Fibroblast of lung (primary cell): ENCODE results near the gene STARD13. TPM values are rescaled to one million over a fixed set of nuclear protein-coding genes. Genes with fewer than 3 reads are reported as not detected.

Experiments used
- DNase-seq, 2 donors: peaks; one replicate each; pipeline versions ENCODE4 v3.0.0 to v3.0.0-alpha.2; 2010; ENCODE audit warnings: low read depth in 2 of 2
- H2AFZ ChIP-seq: 2 replicates; pipeline ENCODE4 v1.5.1; 2012; ENCODE audit warnings: low read length, control low read depth, inconsistent platforms
- H3K27ac ChIP-seq: 2 replicates; pipeline ENCODE4 v1.5.1; 2011; ENCODE audit warnings: low read length, control low read depth; ENCODE audit not compliant: insufficient read depth
- H3K27me3 ChIP-seq: 2 replicates; pipeline ENCODE4 v1.5.1; 2011; ENCODE audit warnings: mild to moderate bottlenecking, low read length; ENCODE audit not compliant: control insufficient read depth, insufficient read depth
- H3K36me3 ChIP-seq: 2 replicates; pipeline ENCODE4 v1.5.1; 2011; ENCODE audit warnings: low read length; ENCODE audit not compliant: control insufficient read depth, insufficient read depth
- H3K4me1 ChIP-seq: 2 replicates; pipeline ENCODE4 v1.5.1; 2011; ENCODE audit warnings: low read length; ENCODE audit not compliant: control insufficient read depth, insufficient read depth; ENCODE audit errors: extremely low read depth
- H3K4me2 ChIP-seq: 2 replicates; pipeline ENCODE4 v1.5.1; 2011; ENCODE audit warnings: low read length, control low read depth; ENCODE audit not compliant: insufficient read depth; ENCODE audit errors: extremely low read depth
- H3K4me3 ChIP-seq, 4 experiments: fragments of 200-600 bp in 1 of 4; sonication (generic) in 1 of 4; replicated peaks in 1 of 4; 2 replicates each; pipeline ENCODE4 v1.5.1; 2011 to 2016; ENCODE audit warnings: low read length in 4 of 4, low read depth in 3 of 4, mild to moderate bottlenecking in 3 of 4, control low read depth in 2 of 4, inconsistent platforms in 1 of 4, mixed read lengths in 1 of 4; ENCODE audit not compliant: insufficient read depth in 1 of 4; ENCODE audit errors: control extremely low read depth in 1 of 4
- H3K79me2 ChIP-seq: 2 replicates; pipeline ENCODE4 v1.5.1; 2012; ENCODE audit warnings: mild to moderate bottlenecking, low read length, inconsistent platforms; ENCODE audit not compliant: control insufficient read depth, insufficient read depth
- H3K9ac ChIP-seq: 2 replicates; pipeline ENCODE4 v1.5.1; 2011; ENCODE audit warnings: mild to moderate bottlenecking, low read length, control low read depth; ENCODE audit not compliant: insufficient read depth
- H3K9me3 ChIP-seq: 2 replicates; pipeline ENCODE4 v1.5.1; 2012; ENCODE audit warnings: low read depth, low read length; ENCODE audit not compliant: control insufficient read depth, insufficient read depth
- H4K20me1 ChIP-seq: 2 replicates; pipeline ENCODE4 v1.5.1; 2011; ENCODE audit warnings: low read length; ENCODE audit not compliant: control insufficient read depth, insufficient read depth; ENCODE audit errors: extremely low read depth
- EZH2 ChIP-seq: IDR thresholded peaks from 2 replicates; pipeline ENCODE4 v1.5.1; 2012; ENCODE audit warnings: low read length, control low read depth, mild to moderate bottlenecking; ENCODE audit errors: missing control alignments
- polyA plus RNA-seq, 2 donors: library from polyadenylated mRNA; depleted of rRNA in 1 of 2; stranded (reverse) in 1 of 2; unstranded in 1 of 2; fragments of >200 nt; gene quantifications; 2 replicates each; pipeline ENCODE4 v1.2.1, GENCODE V29; 2011 to 2012; ENCODE audit warnings: missing spikeins in 1 of 2
- total RNA-seq: library from RNA; depleted of rRNA; stranded (reverse); fragments of >200 nt; gene quantifications from 2 replicates; pipeline ENCODE4 v1.2.1, GENCODE V29; 2014
- TF ChIP-seq, protein P1 (sequence below), 2 donors: IDR thresholded peaks in 1 of 2; conservative IDR thresholded peaks in 1 of 2; 1 replicate in 1 of 2; 2 replicates in 1 of 2; pipeline ENCODE4 v1.5.1; 2011 to 2012; ENCODE audit warnings: low read length in 2 of 2, control low read depth in 1 of 2, inconsistent platforms in 1 of 2, low read depth in 1 of 2, mild to moderate bottlenecking in 1 of 2

STARD13 gene
- total and polyA plus RNA-seq, 2 donors (not counting 1 experiment from before 2014, with no cell fraction given), result 25.2 to 44.6 TPM

- Histone ChIP-seq H3K4me1 (peaks cover 37% of the 10 kb centered on the region), H3K9ac (peak overlapping the region; percentile 4), H4K20me1 (no peaks in the 10 kb centered on the region), H3K27ac (peak overlapping the region; percentile 28), H3K79me2 (peaks cover 97% of the 10 kb centered on the region), H3K9me3 (no peaks in the 10 kb centered on the region), H2AFZ (no peak overlapping the region), H3K4me3 (no peak overlapping the region), H3K36me3 (no peaks in the 10 kb centered on the region), H3K27me3 (no peaks in the 10 kb centered on the region), H3K4me2 (peak overlapping the region; percentile 26)
- DNase-seq, result peak in 1 of 2 donors; percentile 82
- no peak for TF ChIP-seq EZH2
- TF ChIP-seq, protein P1, sequence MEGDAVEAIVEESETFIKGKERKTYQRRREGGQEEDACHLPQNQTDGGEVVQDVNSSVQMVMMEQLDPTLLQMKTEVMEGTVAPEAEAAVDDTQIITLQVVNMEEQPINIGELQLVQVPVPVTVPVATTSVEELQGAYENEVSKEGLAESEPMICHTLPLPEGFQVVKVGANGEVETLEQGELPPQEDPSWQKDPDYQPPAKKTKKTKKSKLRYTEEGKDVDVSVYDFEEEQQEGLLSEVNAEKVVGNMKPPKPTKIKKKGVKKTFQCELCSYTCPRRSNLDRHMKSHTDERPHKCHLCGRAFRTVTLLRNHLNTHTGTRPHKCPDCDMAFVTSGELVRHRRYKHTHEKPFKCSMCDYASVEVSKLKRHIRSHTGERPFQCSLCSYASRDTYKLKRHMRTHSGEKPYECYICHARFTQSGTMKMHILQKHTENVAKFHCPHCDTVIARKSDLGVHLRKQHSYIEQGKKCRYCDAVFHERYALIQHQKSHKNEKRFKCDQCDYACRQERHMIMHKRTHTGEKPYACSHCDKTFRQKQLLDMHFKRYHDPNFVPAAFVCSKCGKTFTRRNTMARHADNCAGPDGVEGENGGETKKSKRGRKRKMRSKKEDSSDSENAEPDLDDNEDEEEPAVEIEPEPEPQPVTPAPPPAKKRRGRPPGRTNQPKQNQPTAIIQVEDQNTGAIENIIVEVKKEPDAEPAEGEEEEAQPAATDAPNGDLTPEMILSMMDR (conservative IDR thresholded peaks at IDR 0.05 in 1 of 2, IDR thresholded peaks at IDR 0.05 in 1 of 2; ENCODE audit: low read depth in 1 of 2, low read length in 2 of 2), result no peak
Measured at GRCh38 chr13:33262062-33262487, 23.5 kb downstream of the STARD13 start.

- DNase-seq, result peak in 1 of 2 donors; percentile 61
- TF ChIP-seq EZH2, result no peak
- TF ChIP-seq, protein P1 (conservative IDR thresholded peaks at IDR 0.05 in 1 of 2, IDR thresholded peaks at IDR 0.05 in 1 of 2; ENCODE audit: low read depth in 1 of 2, low read length in 2 of 2), result no peak
- peak overlapping the region; percentile 28 for H3K27ac ChIP-seq
- no peaks in the 10 kb centered on the region for H3K36me3 ChIP-seq
- H3K4me3 ChIP-seq, result no peak overlapping the region
- H3K79me2 ChIP-seq, result peaks cover 97% of the 10 kb centered on the region
- H3K4me2 ChIP-seq, result peak overlapping the region; percentile 26
- H2AFZ ChIP-seq, result no peak overlapping the region
- peaks cover 37% of the 10 kb centered on the region for H3K4me1 ChIP-seq
- peak overlapping the region; percentile 4 for H3K9ac ChIP-seq
- H4K20me1 ChIP-seq, result no peaks in the 10 kb centered on the region
- no peaks in the 10 kb centered on the region for H3K9me3 ChIP-seq
- no peaks in the 10 kb centered on the region for H3K27me3 ChIP-seq
Measured at GRCh38 chr13:33261387-33262061, 24.0 kb downstream of the STARD13 start.

DNA sequence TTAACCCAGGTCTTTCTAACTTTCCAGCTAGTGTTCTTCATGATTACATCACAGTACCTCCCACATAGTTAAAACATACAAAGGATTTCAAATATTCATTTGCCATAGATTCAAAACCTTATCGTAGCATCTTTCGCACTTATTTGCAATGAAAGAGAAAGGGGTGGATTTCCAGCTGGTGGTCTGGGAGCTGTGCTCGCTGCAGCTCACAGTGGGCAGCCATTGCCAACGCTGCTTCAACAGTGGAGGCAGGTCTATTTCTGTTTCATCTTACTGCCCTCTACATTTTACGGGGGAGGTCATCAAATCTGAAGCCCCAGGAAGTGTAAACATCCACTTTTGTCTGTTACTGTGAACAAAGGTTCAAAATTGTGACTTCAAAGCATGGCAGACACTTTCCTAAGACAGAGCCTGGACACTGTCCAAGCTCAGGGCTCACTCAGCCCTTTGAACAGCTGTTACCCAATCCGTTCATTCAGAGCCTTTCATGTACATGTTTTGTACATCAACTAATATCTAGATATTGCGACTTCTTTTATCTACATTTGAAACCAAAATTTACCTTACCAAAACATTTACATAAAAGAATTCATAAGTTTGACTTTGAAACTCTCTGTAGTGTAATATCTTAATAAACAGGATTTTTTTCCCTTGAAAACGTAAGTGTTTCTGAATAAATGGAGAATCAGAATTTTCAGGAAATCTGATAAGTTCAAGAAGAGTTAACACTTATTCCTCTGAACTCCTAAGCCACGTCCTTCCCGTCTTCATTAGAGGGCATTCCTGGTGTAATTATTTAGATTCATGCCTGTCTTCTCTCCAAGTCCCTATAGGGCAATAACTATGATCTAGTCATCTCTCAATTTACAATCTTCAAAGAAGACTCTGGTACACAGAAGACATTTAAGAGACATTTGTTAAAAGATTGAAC is 25.1 kb downstream of the STARD13 start:
- peak in 1 of 2 donors; percentile 76 for DNase-seq
- no peaks in the 10 kb centered on the region for H3K27me3 ChIP-seq
- no peak overlapping the region for H3K4me2 ChIP-seq
- no peak overlapping the region for H3K4me3 ChIP-seq
- no peak overlapping the region for H2AFZ ChIP-seq
- H3K9ac ChIP-seq, result no peak overlapping the region
- TF ChIP-seq, protein P1 (conservative IDR thresholded peaks at IDR 0.05 in 1 of 2, IDR thresholded peaks at IDR 0.05 in 1 of 2; ENCODE audit: low read depth in 1 of 2, low read length in 2 of 2), result no peak
- TF ChIP-seq EZH2, result no peak
- H3K79me2 ChIP-seq, result peaks cover 97% of the 10 kb centered on the region
- H3K27ac ChIP-seq, result no peak overlapping the region
- no peaks in the 10 kb centered on the region for H3K36me3 ChIP-seq
- no peaks in the 10 kb centered on the region for H3K9me3 ChIP-seq
- H3K4me1 ChIP-seq, result peaks cover 37% of the 10 kb centered on the region
- H4K20me1 ChIP-seq, result no peaks in the 10 kb centered on the region
